HEK293 (cell line): ENCODE measurements around the gene PRRT1.

ENCODE experiments used
- CTCF ChIA-PET: fragments of 350-600 bp; formaldehyde crosslinking; extraction: SDS; loops from one replicate; lab custom pipeline; 2021; ENCODE audit warnings: antibody characterized with exemption; lab: Yijun Ruan, JAX
- POLR2A ChIA-PET: fragments of 300-600 bp; formaldehyde crosslinking; extraction: SDS; loops from one replicate; lab custom pipeline; 2020; ENCODE audit warnings: antibody characterized with exemption, inconsistent platforms; lab: Yijun Ruan, JAX
- H3K27ac ChIP-seq: fragments of 200-500 bp; sonication (Bioruptor generic); 2 replicates; pipeline ENCODE4 v1.5.1; 2014; ENCODE audit warnings: low read depth, low read length, control low read depth, inconsistent platforms; ENCODE audit errors: extremely low read depth
- H3K36me3 ChIP-seq, 2 experiments: fragments of 200-500 bp in 1 of 2; sonication (Bioruptor generic) in 1 of 2; 1 replicate in 1 of 2; 2 replicates in 1 of 2; pipeline ENCODE4 v1.5.1; 2014 to 2017; ENCODE audit warnings: inconsistent platforms in 2 of 2, low read length in 2 of 2; ENCODE audit not compliant: control insufficient read depth in 2 of 2, insufficient read depth in 1 of 2
- H3K4me1 ChIP-seq: fragments of 200-500 bp; sonication (Bioruptor generic); 2 replicates; pipeline ENCODE4 v1.5.1; 2014; ENCODE audit warnings: mild to moderate bottlenecking, low read length, inconsistent platforms; ENCODE audit not compliant: control insufficient read depth, insufficient read depth
- H3K4me3 ChIP-seq: 2 replicates; pipeline ENCODE4 v1.5.1; 2011; ENCODE audit warnings: low read depth, mild to moderate bottlenecking, control low read depth, low read length, moderate library complexity
- H3K9me3 ChIP-seq: fragments of 200-500 bp; sonication (Bioruptor generic); 2 replicates; pipeline ENCODE4 v1.5.1; 2014; ENCODE audit warnings: low read depth, low read length, inconsistent platforms; ENCODE audit not compliant: control insufficient read depth, insufficient read depth
- GLI4 ChIP-seq: fragments of 450-650 bp; formaldehyde crosslinking; IDR thresholded peaks from 2 replicates; pipeline ENCODE4 v1.5.1; 2016; ENCODE audit warnings: missing biosample characterization, missing genetic modification characterization
- KLF10 ChIP-seq: fragments of 450-650 bp; IDR thresholded peaks from 2 replicates; pipeline ENCODE4 v1.5.1; 2018; ENCODE audit warnings: missing biosample characterization, mild to moderate bottlenecking, missing genetic modification characterization
- KLF7 ChIP-seq: fragments of 450-650 bp; formaldehyde crosslinking; IDR thresholded peaks from 2 replicates; pipeline ENCODE4 v1.5.1; 2016; ENCODE audit warnings: missing biosample characterization, missing genetic modification characterization, borderline replicate concordance
- REST ChIP-seq: fragments of 450-650 bp; formaldehyde crosslinking; IDR thresholded peaks from 2 replicates; pipeline ENCODE4 v1.5.1; 2016; ENCODE audit warnings: missing biosample characterization, missing genetic modification characterization
- YY1 ChIP-seq: fragments of 450-650 bp; formaldehyde crosslinking; IDR thresholded peaks from 2 replicates; pipeline ENCODE4 v1.5.1; 2018; ENCODE audit warnings: missing biosample characterization, missing genetic modification characterization
- ZBTB17 ChIP-seq: fragments of 450-650 bp; formaldehyde crosslinking; IDR thresholded peaks from 2 replicates; pipeline ENCODE4 v1.5.1; 2016; ENCODE audit warnings: missing biosample characterization, missing genetic modification characterization
- ZNF223 ChIP-seq: fragments of 450-650 bp; formaldehyde crosslinking; IDR thresholded peaks from 2 replicates; pipeline ENCODE4 v1.5.1; 2016; ENCODE audit warnings: missing biosample characterization, missing genetic modification characterization
- ZNF423 ChIP-seq: fragments of 450-650 bp; formaldehyde crosslinking; IDR thresholded peaks from 2 replicates; pipeline ENCODE4 v1.5.1; 2016; ENCODE audit warnings: missing biosample characterization, missing genetic modification characterization
- ZNF518A ChIP-seq: fragments of 450-650 bp; formaldehyde crosslinking; conservative IDR thresholded peaks from 2 replicates; pipeline ENCODE4 v1.5.1; 2016; ENCODE audit warnings: low read depth, missing biosample characterization, missing genetic modification characterization
- ZNF549 ChIP-seq: fragments of 450-650 bp; IDR thresholded peaks from 2 replicates; pipeline ENCODE4 v1.5.1; 2018; ENCODE audit warnings: missing biosample characterization, missing genetic modification characterization, mild to moderate bottlenecking, inconsistent platforms, moderate library complexity
- ZNF692 ChIP-seq: fragments of 450-650 bp; formaldehyde crosslinking; IDR thresholded peaks from 2 replicates; pipeline ENCODE4 v1.5.1; 2016; ENCODE audit warnings: missing biosample characterization, missing genetic modification characterization
- TF ChIP-seq, protein P1 (sequence below): fragments of 450-650 bp; formaldehyde crosslinking; IDR thresholded peaks from 2 replicates; pipeline ENCODE4 v1.5.1; 2017; ENCODE audit warnings: missing biosample characterization, missing genetic modification characterization
- TF ChIP-seq, protein P2 (sequence below): sonication (generic); formaldehyde crosslinking; IDR thresholded peaks from 2 replicates; pipeline ENCODE4 v1.8.1; 2022; ENCODE audit warnings: mild to moderate bottlenecking, moderate library complexity, missing genetic modification reagents
- TF ChIP-seq, protein P3 (sequence below): fragments of 450-650 bp; formaldehyde crosslinking; IDR thresholded peaks from 2 replicates; pipeline ENCODE4 v1.5.1; 2016; ENCODE audit warnings: missing biosample characterization, missing genetic modification characterization, low read depth

Gene PRRT1

DNA sequence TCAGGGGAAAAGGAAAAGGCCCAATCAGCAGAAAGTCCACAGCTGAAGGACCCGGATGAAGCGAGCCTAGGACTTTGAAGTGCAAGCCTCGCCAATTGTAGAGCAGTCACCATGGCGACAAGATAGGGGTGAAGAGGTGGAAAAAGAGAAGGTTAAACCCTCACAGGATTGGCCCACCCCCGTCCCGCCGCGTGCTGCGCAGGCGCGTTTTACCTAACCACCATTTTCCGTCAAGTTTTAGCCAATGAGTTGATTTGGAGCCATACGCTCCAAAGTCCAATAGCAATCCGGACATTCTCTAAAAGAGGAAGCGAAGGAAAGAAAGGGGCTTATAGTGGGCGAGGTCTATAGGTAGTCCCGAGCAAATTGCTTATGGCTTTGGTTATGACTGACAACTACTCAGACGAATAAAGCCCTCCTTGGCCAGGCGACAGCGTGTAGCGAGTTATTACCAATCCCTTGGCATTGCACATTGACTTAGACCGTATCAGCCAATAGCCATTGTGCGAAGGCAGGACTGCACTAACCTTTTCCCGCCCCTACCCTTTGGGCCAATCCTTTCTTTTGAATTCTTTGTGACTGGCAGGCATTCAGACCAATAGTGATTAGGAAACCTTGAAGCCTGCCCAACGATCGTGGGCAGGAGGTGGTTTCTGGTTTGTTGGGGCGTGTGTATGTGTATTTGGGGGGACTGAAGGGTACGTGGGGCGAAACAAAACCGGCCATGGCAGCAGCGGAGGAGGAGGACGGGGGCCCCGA is 26.2 kb upstream of the PRRT1 start, which contains the start of gene RNF5 (continued):
- no peak for TF ChIP-seq ZNF549 (tag by site-specific recombination)

DNA sequence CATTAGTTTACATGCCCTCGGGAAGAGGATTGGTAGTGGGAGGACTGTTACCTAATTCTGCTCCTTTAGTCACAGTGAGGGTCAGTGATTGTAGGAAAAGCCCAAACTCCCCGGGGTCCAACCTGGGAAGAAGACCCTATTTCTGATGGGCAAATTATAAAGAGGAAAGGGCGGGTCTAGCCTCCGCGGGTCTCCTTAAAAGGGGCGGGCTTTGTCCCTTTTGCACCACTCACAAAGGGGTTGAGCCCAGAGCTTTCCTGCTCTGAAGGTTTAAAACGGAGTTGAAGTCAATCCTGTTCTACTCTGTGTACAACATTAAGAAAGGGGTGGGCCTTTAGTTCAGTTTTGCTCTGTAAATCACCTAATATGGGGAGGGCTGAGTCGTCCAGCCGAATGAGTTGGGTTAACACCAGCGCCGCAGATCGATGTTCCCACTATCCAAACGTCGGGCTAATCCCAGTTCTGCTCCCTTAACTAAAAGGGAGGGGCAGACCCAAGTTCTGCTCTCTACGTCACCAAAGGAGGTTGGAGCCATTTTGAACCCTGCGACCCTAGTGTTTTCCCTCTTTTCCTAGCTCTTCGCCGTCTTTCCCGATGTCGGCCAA is 25.5 kb upstream of the PRRT1 start:
- peak overlapping the region; percentile 48 for H3K4me3 ChIP-seq
- peaks cover 0 to 32% of the 10 kb centered on the region in 2 experiments; a peak in 2 of 3 replicates for H3K36me3 ChIP-seq
- POLR2A ChIA-PET, result interaction anchor here (0.6 to 2.5 kb wide), 14 partner anchors 8 to 795 kb away, joined by 3 to 38 read pairs (median 6); partner anchors contain the start of genes ATF6B, EGFL8, FKBPL and GPSM3
- CTCF ChIA-PET, result interaction anchor here (0.6 to 1.6 kb wide), 7 partner anchors 12 to 77 kb away, joined by 3 to 15 read pairs (median 5); no protein-coding TSS in a partner anchor
- peak overlapping the region; percentile 80 for H3K27ac ChIP-seq
- H3K4me1 ChIP-seq, result peaks cover 14% of the 10 kb centered on the region
- H3K9me3 ChIP-seq, result no peaks in the 10 kb centered on the region
- TF ChIP-seq ZNF692 (tag by site-specific recombination) (peak; percentile 95), YY1 (tag by site-specific recombination) (peak; percentile 77; the same call in 1 of the 2 replicates), ZNF223 (no peak), KLF10 (tag by site-specific recombination) (peak; percentile 66), ZBTB17 (tag by site-specific recombination) (peak; percentile 97), ZNF423 (tag by site-specific recombination) (no peak), ZNF518A (tag by site-specific recombination) (0 out of 2 replicates have a peak, but pooled peaks have one; percentile 11), REST (no peak), KLF7 (no peak), GLI4 (tag by site-specific recombination) (no peak)
- TF ChIP-seq, protein P1, sequence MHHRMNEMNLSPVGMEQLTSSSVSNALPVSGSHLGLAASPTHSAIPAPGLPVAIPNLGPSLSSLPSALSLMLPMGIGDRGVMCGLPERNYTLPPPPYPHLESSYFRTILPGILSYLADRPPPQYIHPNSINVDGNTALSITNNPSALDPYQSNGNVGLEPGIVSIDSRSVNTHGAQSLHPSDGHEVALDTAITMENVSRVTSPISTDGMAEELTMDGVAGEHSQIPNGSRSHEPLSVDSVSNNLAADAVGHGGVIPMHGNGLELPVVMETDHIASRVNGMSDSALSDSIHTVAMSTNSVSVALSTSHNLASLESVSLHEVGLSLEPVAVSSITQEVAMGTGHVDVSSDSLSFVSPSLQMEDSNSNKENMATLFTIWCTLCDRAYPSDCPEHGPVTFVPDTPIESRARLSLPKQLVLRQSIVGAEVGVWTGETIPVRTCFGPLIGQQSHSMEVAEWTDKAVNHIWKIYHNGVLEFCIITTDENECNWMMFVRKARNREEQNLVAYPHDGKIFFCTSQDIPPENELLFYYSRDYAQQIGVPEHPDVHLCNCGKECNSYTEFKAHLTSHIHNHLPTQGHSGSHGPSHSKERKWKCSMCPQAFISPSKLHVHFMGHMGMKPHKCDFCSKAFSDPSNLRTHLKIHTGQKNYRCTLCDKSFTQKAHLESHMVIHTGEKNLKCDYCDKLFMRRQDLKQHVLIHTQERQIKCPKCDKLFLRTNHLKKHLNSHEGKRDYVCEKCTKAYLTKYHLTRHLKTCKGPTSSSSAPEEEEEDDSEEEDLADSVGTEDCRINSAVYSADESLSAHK (tag by site-specific recombination), result no peak
- TF ChIP-seq, protein P2, sequence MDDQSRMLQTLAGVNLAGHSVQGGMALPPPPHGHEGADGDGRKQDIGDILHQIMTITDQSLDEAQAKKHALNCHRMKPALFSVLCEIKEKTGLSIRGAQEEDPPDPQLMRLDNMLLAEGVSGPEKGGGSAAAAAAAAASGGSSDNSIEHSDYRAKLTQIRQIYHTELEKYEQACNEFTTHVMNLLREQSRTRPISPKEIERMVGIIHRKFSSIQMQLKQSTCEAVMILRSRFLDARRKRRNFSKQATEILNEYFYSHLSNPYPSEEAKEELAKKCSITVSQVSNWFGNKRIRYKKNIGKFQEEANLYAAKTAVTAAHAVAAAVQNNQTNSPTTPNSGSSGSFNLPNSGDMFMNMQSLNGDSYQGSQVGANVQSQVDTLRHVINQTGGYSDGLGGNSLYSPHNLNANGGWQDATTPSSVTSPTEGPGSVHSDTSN (CRISPR knock-in tag), result no peak
- TF ChIP-seq, protein P3, sequence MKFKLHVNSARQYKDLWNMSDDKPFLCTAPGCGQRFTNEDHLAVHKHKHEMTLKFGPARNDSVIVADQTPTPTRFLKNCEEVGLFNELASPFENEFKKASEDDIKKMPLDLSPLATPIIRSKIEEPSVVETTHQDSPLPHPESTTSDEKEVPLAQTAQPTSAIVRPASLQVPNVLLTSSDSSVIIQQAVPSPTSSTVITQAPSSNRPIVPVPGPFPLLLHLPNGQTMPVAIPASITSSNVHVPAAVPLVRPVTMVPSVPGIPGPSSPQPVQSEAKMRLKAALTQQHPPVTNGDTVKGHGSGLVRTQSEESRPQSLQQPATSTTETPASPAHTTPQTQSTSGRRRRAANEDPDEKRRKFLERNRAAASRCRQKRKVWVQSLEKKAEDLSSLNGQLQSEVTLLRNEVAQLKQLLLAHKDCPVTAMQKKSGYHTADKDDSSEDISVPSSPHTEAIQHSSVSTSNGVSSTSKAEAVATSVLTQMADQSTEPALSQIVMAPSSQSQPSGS, result no peak
